GM10266 (cell line): ENCODE measurements around the gene TMEM267.
"Not testable (repeated sequence)": the region's sequence is repeated elsewhere in the genome, so short reads cannot be mapped to it uniquely, and the experiment has no call there.

Source experiments
- DNase-seq: peaks from one replicate; pipeline ENCODE4 v3.0.0; 2012; ENCODE audit errors: extremely low spot score
- CTCF ChIP-seq: IDR thresholded peaks from 2 replicates; pipeline ENCODE4 v1.5.1; 2012; ENCODE audit warnings: mild to moderate bottlenecking, low read depth; ENCODE audit not compliant: control insufficient read depth, insufficient read depth; ENCODE audit errors: missing control alignments

The TMEM267 gene

GRCh38 chr5:43514025-43514424 lies 30.4 kb upstream of the TMEM267 start:
- no peak for TF ChIP-seq CTCF
- no peak for DNase-seq

- not testable (repeated sequence) for DNase-seq
These were observed 27.4 kb upstream of the TMEM267 start for GRCh38 chr5:43511062-43511461.

- no peak for DNase-seq
- TF ChIP-seq CTCF = no peak
These were observed 14.9 kb upstream of the TMEM267 start for GRCh38 chr5:43498581-43498980.

GRCh38 chr5:43497311-43498104 lies 13.8 kb upstream of the TMEM267 start:
- no peak for DNase-seq
- no peak for TF ChIP-seq CTCF

- DNase-seq = no peak
- no peak for TF ChIP-seq CTCF
These were observed 7.7 kb upstream of the TMEM267 start for GRCh38 chr5:43491326-43491725.

GRCh38 chr5:43486353-43486752 lies 2.7 kb upstream of the TMEM267 start:
- DNase-seq = no peak
- TF ChIP-seq CTCF = no peak

GRCh38 chr5:43485406-43485805 lies 1.7 kb upstream of the TMEM267 start:
- no peak for TF ChIP-seq CTCF
- no peak for DNase-seq

- DNase-seq = peak; percentile 80
- TF ChIP-seq CTCF = peak; percentile 64
These were observed 613 bp upstream of the TMEM267 start for GRCh38 chr5:43484106-43484849.
